Measurements from ENCODE around the gene RALGAPA1. TPM values are rescaled to one million over a fixed set of nuclear protein-coding genes. Genes with fewer than 3 reads are reported as not detected.

RALGAPA1 gene
- total RNA-seq, 1 donor, result 39.1 TPM

DNA sequence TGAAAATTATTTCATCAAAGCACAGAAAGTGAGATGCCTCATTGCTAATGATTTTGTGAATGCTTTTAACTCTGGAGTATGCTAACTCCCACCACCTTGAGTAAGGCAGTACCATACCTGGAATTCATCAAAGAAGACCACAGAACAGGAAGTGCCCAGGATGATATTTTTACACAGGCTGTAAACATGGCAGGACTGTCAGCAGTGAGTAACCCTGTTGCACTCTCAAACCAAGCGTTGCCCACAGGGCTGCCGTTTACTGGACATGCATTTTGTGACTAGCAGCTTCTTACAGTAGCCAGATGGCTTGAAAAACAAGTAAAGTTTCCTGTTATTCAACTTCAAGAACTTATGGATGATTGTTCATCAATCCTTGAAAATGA lies 42.4 kb downstream of the RALGAPA1 start:
- no peak for DNase-seq (ENCODE audit: insufficient read length, low spot score, missing footprints)
- Histone ChIP-seq H3K4me2 (ENCODE audit: insufficient read depth, low read length) (no peak overlapping the region), H3K4me3 (ENCODE audit: insufficient read depth, low read length) (no peak overlapping the region), H3K27me3 (ENCODE audit: insufficient read depth, low read length) (no peaks in the 10 kb centered on the region), H2AFZ (ENCODE audit: low read length) (no peak overlapping the region), H3K36me3 (ENCODE audit: insufficient read depth, low read length) (no peaks in the 10 kb centered on the region), H3K79me2 (ENCODE audit: insufficient read depth, low read length) (no peaks in the 10 kb centered on the region), H4K20me1 (ENCODE audit: insufficient read depth, low read length) (no peaks in the 10 kb centered on the region), H3K27ac (ENCODE audit: low read depth, low read length) (no peak overlapping the region), H3K9me3 (ENCODE audit: low read depth, low read length) (no peaks in the 10 kb centered on the region), H3K4me1 (ENCODE audit: insufficient read depth, low read length) (no peaks in the 10 kb centered on the region)
- TF ChIP-seq, protein P1, sequence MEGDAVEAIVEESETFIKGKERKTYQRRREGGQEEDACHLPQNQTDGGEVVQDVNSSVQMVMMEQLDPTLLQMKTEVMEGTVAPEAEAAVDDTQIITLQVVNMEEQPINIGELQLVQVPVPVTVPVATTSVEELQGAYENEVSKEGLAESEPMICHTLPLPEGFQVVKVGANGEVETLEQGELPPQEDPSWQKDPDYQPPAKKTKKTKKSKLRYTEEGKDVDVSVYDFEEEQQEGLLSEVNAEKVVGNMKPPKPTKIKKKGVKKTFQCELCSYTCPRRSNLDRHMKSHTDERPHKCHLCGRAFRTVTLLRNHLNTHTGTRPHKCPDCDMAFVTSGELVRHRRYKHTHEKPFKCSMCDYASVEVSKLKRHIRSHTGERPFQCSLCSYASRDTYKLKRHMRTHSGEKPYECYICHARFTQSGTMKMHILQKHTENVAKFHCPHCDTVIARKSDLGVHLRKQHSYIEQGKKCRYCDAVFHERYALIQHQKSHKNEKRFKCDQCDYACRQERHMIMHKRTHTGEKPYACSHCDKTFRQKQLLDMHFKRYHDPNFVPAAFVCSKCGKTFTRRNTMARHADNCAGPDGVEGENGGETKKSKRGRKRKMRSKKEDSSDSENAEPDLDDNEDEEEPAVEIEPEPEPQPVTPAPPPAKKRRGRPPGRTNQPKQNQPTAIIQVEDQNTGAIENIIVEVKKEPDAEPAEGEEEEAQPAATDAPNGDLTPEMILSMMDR (IDR thresholded peaks at IDR 0.05; ENCODE audit: extremely low read depth, low read depth, low read length), result no peak

DNA sequence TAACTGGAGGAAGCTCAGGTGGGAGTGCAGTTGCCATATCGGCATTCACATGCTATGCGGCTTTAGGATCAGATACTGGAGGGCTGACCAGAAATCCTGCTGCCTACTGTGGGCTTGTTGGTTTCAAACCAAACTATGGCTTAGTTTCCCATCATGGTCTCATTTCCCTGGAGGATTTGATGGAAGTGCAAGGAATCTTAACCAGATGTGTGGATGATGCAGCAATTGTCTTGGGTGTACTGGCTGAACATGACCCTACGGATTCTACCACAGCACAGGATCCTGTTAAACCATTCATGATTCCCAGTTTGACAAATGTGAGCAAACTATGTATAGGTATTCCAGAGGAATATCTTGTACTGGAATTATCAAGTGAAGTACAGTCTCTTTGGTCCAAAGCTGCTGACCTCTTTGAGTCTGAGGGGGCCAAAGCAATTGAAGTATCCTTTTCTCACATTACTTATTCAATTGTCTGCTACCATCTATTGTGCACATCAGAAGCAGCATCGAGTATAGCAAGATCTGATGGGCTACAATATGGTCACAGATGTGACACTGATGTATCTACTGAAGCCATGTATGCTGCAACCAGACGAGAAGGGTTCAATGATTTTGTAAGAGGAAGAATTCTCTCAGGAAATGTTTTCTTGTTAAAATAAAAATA lies 42.9 kb downstream of the RALGAPA1 start:
- Histone ChIP-seq H3K4me3 (ENCODE audit: insufficient read depth, low read length) (no peak overlapping the region), H3K36me3 (ENCODE audit: insufficient read depth, low read length) (no peaks in the 10 kb centered on the region), H2AFZ (ENCODE audit: low read length) (no peak overlapping the region), H3K4me1 (ENCODE audit: insufficient read depth, low read length) (no peaks in the 10 kb centered on the region), H3K9me3 (ENCODE audit: low read depth, low read length) (no peaks in the 10 kb centered on the region), H3K79me2 (ENCODE audit: insufficient read depth, low read length) (no peaks in the 10 kb centered on the region), H3K27me3 (ENCODE audit: insufficient read depth, low read length) (no peaks in the 10 kb centered on the region), H4K20me1 (ENCODE audit: insufficient read depth, low read length) (no peaks in the 10 kb centered on the region), H3K27ac (ENCODE audit: low read depth, low read length) (no peak overlapping the region), H3K4me2 (ENCODE audit: insufficient read depth, low read length) (no peak overlapping the region)
- no peak for DNase-seq (ENCODE audit: insufficient read length, low spot score, missing footprints)
- TF ChIP-seq, protein P1 (IDR thresholded peaks at IDR 0.05; ENCODE audit: extremely low read depth, low read depth, low read length), result no peak

DNA sequence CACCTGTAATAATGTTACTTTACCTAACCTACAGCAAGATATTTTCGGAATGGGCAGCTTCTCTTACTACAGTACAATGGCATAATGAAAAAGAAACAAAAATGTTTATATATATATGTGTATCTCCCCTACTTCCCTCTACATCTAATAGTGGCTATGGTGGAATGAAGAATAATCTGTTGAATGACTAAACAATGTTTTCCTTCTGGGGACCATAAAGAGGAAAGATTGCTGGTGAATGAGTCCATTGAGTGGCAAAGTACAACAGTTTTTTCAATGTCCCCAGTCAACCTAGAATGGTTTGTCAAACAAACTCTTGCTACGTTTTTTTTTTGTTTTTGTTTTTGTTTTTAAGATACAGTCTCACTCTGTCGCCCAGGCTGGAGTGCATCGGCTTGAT lies 47.2 kb downstream of the RALGAPA1 start:
- H3K36me3 ChIP-seq (ENCODE audit: insufficient read depth, low read length), result peaks cover 12% of the 10 kb centered on the region
- TF ChIP-seq, protein P1 (IDR thresholded peaks at IDR 0.05; ENCODE audit: extremely low read depth, low read depth, low read length), result no peak
- H3K27me3 ChIP-seq (ENCODE audit: insufficient read depth, low read length), result no peaks in the 10 kb centered on the region
- H3K79me2 ChIP-seq (ENCODE audit: insufficient read depth, low read length), result no peaks in the 10 kb centered on the region
- no peaks in the 10 kb centered on the region for H4K20me1 ChIP-seq (ENCODE audit: insufficient read depth, low read length)
- no peak overlapping the region for H3K4me2 ChIP-seq (ENCODE audit: insufficient read depth, low read length)
- H2AFZ ChIP-seq (ENCODE audit: low read length), result no peak overlapping the region
- H3K9me3 ChIP-seq (ENCODE audit: low read depth, low read length), result no peaks in the 10 kb centered on the region
- DNase-seq (ENCODE audit: insufficient read length, low spot score, missing footprints), result peak; percentile 54
- no peak overlapping the region for H3K4me3 ChIP-seq (ENCODE audit: insufficient read depth, low read length)
- H3K4me1 ChIP-seq (ENCODE audit: insufficient read depth, low read length), result no peaks in the 10 kb centered on the region
- H3K27ac ChIP-seq (ENCODE audit: low read depth, low read length), result no peak overlapping the region

DNA sequence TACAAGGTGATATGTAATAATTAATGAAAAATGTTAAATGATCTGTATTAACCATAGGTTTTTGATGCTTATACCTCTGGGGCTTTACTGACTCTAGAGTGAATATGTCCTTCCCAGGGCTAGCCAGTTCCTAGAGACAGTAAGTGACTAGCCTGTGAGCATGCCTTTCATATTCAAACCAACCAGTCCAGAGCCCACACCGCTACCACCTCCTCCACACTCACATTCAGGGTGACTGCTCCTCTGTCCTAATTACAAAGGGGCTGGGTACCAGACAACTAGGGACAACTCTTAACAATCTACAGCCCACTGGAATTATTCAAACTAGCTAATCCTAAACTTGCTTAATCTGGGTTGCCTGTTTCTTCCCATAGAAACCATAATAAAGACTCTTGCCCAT lies 49.0 kb downstream of the RALGAPA1 start:
- Histone ChIP-seq H3K4me2 (ENCODE audit: insufficient read depth, low read length) (no peak overlapping the region), H4K20me1 (ENCODE audit: insufficient read depth, low read length) (no peaks in the 10 kb centered on the region), H3K27me3 (ENCODE audit: insufficient read depth, low read length) (no peaks in the 10 kb centered on the region), H3K4me1 (ENCODE audit: insufficient read depth, low read length) (no peaks in the 10 kb centered on the region), H3K79me2 (ENCODE audit: insufficient read depth, low read length) (no peaks in the 10 kb centered on the region), H3K27ac (ENCODE audit: low read depth, low read length) (no peak overlapping the region), H3K4me3 (ENCODE audit: insufficient read depth, low read length) (no peak overlapping the region), H2AFZ (ENCODE audit: low read length) (no peak overlapping the region), H3K36me3 (ENCODE audit: insufficient read depth, low read length) (peaks cover 16% of the 10 kb centered on the region), H3K9me3 (ENCODE audit: low read depth, low read length) (no peaks in the 10 kb centered on the region)
- TF ChIP-seq, protein P1 (IDR thresholded peaks at IDR 0.05; ENCODE audit: extremely low read depth, low read depth, low read length), result no peak
- DNase-seq (ENCODE audit: insufficient read length, low spot score, missing footprints), result no peak

Data from osteoblast (primary cell).